HG03469 (cell line): ENCODE measurements around the gene KLHL21.
"Not testable (repeated sequence)": the region's sequence is repeated elsewhere in the genome, so short reads cannot be mapped to it uniquely, and the experiment has no call there.

Experiments
- ATAC-seq: cut with Tn5 transposase; IDR thresholded peaks from one replicate; pipeline ENCODE4 v1.9.1; 2021; ENCODE audit warnings: mild to moderate bottlenecking, moderate library complexity, moderate number of reproducible peaks; ENCODE audit not compliant: unreplicated experiment

The KLHL21 gene

GRCh38 chr1:6602669-6603237 is at the start of gene KLHL21:
Gene KLHL21, minus strand, starts transcription at chr1:6602869. Its CDS starts 52 bp downstream, at chr1:6602817.
- peak; percentile 30 for ATAC-seq

GRCh38 chr1:6651909-6652308 is 49.2 kb upstream of the KLHL21 start:
- ATAC-seq, result no peak

GRCh38 chr1:6648556-6648955 is 45.9 kb upstream of the KLHL21 start:
- no peak for ATAC-seq

- no peak for ATAC-seq
Measured at GRCh38 chr1:6646499-6647148, 44.0 kb upstream of the KLHL21 start.

GRCh38 chr1:6645018-6645417 is 42.3 kb upstream of the KLHL21 start:
- ATAC-seq, result no peak

GRCh38 chr1:6640867-6641266 is 38.2 kb upstream of the KLHL21 start:
- not testable (repeated sequence) for ATAC-seq

GRCh38 chr1:6638226-6638625 is 35.6 kb upstream of the KLHL21 start:
- ATAC-seq, result no peak

- ATAC-seq, result no peak
Measured at GRCh38 chr1:6637770-6638169, 35.1 kb upstream of the KLHL21 start.

- ATAC-seq, result not testable (repeated sequence)
Measured at GRCh38 chr1:6636778-6637177, 34.1 kb upstream of the KLHL21 start.

- no peak for ATAC-seq
Measured at GRCh38 chr1:6635910-6636760, 33.5 kb upstream of the KLHL21 start.

GRCh38 chr1:6635161-6635909 is 32.7 kb upstream of the KLHL21 start:
- no peak for ATAC-seq

GRCh38 chr1:6634371-6635052 is 31.8 kb upstream of the KLHL21 start:
- ATAC-seq, result no peak

- ATAC-seq, result no peak
Measured at GRCh38 chr1:6632588-6633514, 30.2 kb upstream of the KLHL21 start.

GRCh38 chr1:6631058-6631457 is 28.4 kb upstream of the KLHL21 start:
- no peak for ATAC-seq

- ATAC-seq, result no peak
Measured at GRCh38 chr1:6630027-6630426, 27.4 kb upstream of the KLHL21 start.

GRCh38 chr1:6628971-6629479 is 26.4 kb upstream of the KLHL21 start:
- no peak for ATAC-seq

GRCh38 chr1:6627841-6628545 is 25.3 kb upstream of the KLHL21 start:
- ATAC-seq, result no peak

- no peak for ATAC-seq
Measured at GRCh38 chr1:6627031-6627430, 24.4 kb upstream of the KLHL21 start.
